ENCODE results near the gene NNAT.

DNA sequence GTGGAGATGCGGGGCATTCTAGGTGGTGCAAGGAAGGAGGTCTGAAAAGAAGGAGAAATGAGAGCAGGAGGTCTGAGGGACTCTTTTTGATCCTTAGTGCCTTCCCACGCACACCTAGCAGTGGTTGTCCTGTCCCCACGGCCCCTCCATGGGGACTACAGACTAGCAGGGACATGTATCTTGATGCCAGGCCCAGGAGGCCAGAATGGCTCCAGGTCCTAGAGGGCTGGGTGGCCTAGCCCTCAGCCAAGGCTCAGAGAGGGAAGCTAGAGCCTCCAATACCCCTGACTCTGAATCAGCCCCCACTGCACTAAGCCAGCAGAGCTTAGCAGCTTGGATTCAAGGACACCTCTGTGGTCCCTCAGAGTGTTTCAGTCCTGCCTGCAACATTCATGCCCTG lies 23.3 kb downstream of the NNAT start:
- no peak for TF ChIP-seq CTCF (IDR thresholded peaks at IDR 0.05)
- no peak for TF ChIP-seq ZFX (IDR thresholded peaks at IDR 0.05; ENCODE audit: borderline replicate concordance)
